Lower leg skin (tissue), 3 donors: ENCODE results near the gene TTC38.

Experiments
- CTCF ChIP-seq, 3 donors: fragments of 450-650 bp; IDR thresholded peaks; one replicate each; pipeline ENCODE4 v1.5.1; 2016; ENCODE audit warnings: antibody characterized with exemption in 3 of 3, mild to moderate bottlenecking in 3 of 3, moderate library complexity in 2 of 3
- POLR2A ChIP-seq, 2 donors: fragments of 450-650 bp; IDR thresholded peaks; one replicate each; pipeline ENCODE4 v1.6.1; 2016 to 2017; ENCODE audit warnings: antibody characterized with exemption in 2 of 2, mild to moderate bottlenecking in 1 of 2, moderate library complexity in 1 of 2

- TF ChIP-seq POLR2A (IDR thresholded peaks at IDR 0.05) (no peak), CTCF (IDR thresholded peaks at IDR 0.05) (no peak)
Observed at GRCh38 chr22:46292732-46293131, 24.9 kb downstream of the TTC38 start.
